GM12891 (cell line): ENCODE data around the gene NME3.

Experiments
- POLR2A ChIP-seq: IDR thresholded peaks from 2 replicates; pipeline ENCODE4 v1.6.1; 2011; ENCODE audit warnings: low read depth, low read length, control low read depth
- POLR2AphosphoS5 ChIP-seq: IDR thresholded peaks from 2 replicates; pipeline ENCODE4 v1.6.1; 2011; ENCODE audit warnings: low read depth, low read length, control low read depth
- SPI1 ChIP-seq: IDR thresholded peaks from 2 replicates; pipeline ENCODE4 v1.6.1; 2011; ENCODE audit warnings: low read depth, low read length, control low read depth
- TAF1 ChIP-seq: IDR thresholded peaks from 2 replicates; pipeline ENCODE4 v1.6.1; 2011; ENCODE audit warnings: low read depth, low read length, control low read depth

- TF ChIP-seq TAF1 (no peak), POLR2A (no peak), POLR2AphosphoS5 (no peak), SPI1 (no peak)
Observed at GRCh38 chr16:1762196-1762878, 9.0 kb downstream of the NME3 start.
